ENCODE results near the gene HOMEZ. TPM values are rescaled to one million over a fixed set of nuclear protein-coding genes. Genes with fewer than 3 reads are reported as not detected.
A peak's percentile ranks its signal among the peaks of the same experiment; 100 is the strongest.

Gene HOMEZ
- polyA plus RNA-seq, 2 of the 4 experiments (the other 2 are of a cell fraction), result 7.7 to 9.2 TPM

DNA sequence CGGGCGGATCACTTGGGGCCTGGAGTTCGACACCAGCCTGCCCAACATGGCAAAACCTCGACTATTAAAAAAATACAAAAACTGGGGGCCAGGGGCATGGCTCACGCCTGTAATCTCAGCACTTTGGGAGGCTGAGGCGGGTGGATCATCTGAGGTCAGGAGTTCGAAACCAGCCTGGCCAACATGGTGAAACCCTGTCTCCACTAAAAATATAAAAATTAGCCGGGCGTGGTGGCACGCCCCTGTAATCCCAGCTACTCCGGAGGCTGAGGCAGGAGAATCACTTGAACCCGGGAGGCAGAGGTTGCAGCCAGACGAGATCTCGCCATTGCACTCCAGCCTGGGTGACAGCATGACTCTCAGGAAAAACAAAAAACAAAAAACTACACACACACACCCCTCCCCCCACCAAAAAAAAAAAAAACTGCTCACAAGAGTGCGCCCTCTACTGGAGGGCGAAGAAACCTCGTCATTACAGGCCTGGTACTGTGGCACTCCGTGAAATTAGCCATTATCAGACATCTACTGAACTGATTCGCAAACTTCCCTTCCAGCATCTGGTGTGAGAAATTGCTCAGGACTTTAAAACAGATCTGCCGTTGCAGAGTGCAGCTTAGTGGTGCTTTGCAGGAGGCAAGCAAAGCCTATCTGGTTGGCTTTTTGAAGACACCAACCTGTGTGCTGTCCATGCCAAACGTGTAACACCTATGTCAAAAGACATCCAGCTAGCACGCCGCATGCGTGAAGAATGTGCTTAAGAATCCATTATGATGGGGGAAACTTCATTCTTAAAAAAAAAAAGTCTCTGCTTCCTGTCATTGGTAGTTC is 9.0 kb upstream of the HOMEZ start (continued):
- TF ChIP-seq ZC3H11A (IDR thresholded peaks at IDR 0.05) (no peak), KDM1A (IDR thresholded peaks at IDR 0.05; ENCODE audit: low read depth) (no peak), HDAC2 (IDR thresholded peaks at IDR 0.05) (no peak), SMC3 (IDR thresholded peaks at IDR 0.05) (peak; percentile 59; the same call in 2 of the 3 replicates), CEBPB (IDR thresholded peaks at IDR 0.05) (no peak), NR3C1 (IDR thresholded peaks at IDR 0.05) (no peak), RCOR1 (IDR thresholded peaks at IDR 0.05; ENCODE audit: low read depth, low read length) (no peak), SREBF2 (IDR thresholded peaks at IDR 0.05) (no peak), ESRRA (IDR thresholded peaks at IDR 0.05; ENCODE audit: borderline replicate concordance, low read length) (no peak), ZFP36 (IDR thresholded peaks at IDR 0.05; ENCODE audit: borderline replicate concordance, partially characterized antibody) (no peak), ZNF302 (CRISPR knock-in tag; IDR thresholded peaks at IDR 0.05) (no peak), CHD2 (IDR thresholded peaks at IDR 0.05; ENCODE audit: low read length, partially characterized antibody) (peak; percentile 24), BHLHE40 (IDR thresholded peaks at IDR 0.05; ENCODE audit: low read depth, low read length) (no peak), POLR2AphosphoS2 (conservative IDR thresholded peaks at IDR 0.05; ENCODE audit: low read length) (no peak), JUNB (IDR thresholded peaks at IDR 0.05) (no peak), FOXS1 (CRISPR knock-in tag; IDR thresholded peaks at IDR 0.05) (no peak), CBX2 (IDR thresholded peaks at IDR 0.05; ENCODE audit: borderline replicate concordance, low read depth) (no peak), RNF2 (IDR thresholded peaks at IDR 0.05; ENCODE audit: borderline replicate concordance, low read depth) (no peak), JUN (IDR thresholded peaks at IDR 0.05) (0 out of 5 replicates have a peak, but pooled peaks of 1 of the 2 experiments have one; percentile 32)
- TF ChIP-seq, protein P1, sequence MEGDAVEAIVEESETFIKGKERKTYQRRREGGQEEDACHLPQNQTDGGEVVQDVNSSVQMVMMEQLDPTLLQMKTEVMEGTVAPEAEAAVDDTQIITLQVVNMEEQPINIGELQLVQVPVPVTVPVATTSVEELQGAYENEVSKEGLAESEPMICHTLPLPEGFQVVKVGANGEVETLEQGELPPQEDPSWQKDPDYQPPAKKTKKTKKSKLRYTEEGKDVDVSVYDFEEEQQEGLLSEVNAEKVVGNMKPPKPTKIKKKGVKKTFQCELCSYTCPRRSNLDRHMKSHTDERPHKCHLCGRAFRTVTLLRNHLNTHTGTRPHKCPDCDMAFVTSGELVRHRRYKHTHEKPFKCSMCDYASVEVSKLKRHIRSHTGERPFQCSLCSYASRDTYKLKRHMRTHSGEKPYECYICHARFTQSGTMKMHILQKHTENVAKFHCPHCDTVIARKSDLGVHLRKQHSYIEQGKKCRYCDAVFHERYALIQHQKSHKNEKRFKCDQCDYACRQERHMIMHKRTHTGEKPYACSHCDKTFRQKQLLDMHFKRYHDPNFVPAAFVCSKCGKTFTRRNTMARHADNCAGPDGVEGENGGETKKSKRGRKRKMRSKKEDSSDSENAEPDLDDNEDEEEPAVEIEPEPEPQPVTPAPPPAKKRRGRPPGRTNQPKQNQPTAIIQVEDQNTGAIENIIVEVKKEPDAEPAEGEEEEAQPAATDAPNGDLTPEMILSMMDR (IDR thresholded peaks at IDR 0.05), result peak; percentile 82
- TF ChIP-seq, protein P2, sequence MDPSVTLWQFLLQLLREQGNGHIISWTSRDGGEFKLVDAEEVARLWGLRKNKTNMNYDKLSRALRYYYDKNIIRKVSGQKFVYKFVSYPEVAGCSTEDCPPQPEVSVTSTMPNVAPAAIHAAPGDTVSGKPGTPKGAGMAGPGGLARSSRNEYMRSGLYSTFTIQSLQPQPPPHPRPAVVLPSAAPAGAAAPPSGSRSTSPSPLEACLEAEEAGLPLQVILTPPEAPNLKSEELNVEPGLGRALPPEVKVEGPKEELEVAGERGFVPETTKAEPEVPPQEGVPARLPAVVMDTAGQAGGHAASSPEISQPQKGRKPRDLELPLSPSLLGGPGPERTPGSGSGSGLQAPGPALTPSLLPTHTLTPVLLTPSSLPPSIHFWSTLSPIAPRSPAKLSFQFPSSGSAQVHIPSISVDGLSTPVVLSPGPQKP (IDR thresholded peaks at IDR 0.05; ENCODE audit: low read depth, low read length), result no peak

DNA sequence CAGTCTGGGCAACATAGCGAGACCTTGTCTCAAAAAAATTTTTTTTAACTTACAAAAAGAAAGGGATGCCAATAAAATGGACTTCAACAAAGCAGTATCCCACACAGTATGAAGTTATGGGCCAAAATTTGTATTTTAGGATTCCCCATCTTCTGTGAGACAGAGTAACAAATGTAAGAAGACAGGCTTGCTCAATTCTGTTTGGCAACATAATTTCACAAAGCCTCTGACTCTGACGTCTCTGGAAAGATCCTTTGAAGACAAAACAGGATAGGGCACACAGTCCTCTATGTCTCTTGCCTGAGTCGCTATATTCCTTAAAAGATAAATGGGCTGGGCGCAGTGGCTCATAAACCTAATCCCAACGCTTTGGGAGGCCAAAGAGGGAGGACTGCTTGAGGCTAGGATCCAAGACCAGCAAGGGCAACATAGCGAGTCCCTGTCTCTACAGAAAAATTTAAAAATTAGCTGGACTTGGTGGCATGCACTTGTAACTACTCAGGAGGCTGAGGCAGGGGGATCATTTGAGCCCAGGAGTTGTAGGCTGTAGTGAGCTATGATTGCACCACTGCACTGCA is 1.1 kb upstream of the HOMEZ start:
- 82% methylated on average over 6 of the region's 6 CpGs for WGBS (ENCODE audit: missing lambda C conversion rate)
- no peak for TF ChIP-seq HOXA7 (CRISPR knock-in tag; IDR thresholded peaks at IDR 0.05)
- TF ChIP-seq, protein P3, sequence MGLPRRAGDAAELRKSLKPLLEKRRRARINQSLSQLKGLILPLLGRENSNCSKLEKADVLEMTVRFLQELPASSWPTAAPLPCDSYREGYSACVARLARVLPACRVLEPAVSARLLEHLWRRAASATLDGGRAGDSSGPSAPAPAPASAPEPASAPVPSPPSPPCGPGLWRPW (IDR thresholded peaks at IDR 0.05), result no peak
- no peak for TF ChIP-seq CEBPB (IDR thresholded peaks at IDR 0.05)
- TF ChIP-seq HOXB13 (CRISPR knock-in tag; IDR thresholded peaks at IDR 0.05; ENCODE audit: low read depth), result no peak
- TF ChIP-seq ZSCAN20 (CRISPR knock-in tag; IDR thresholded peaks at IDR 0.05), result no peak
- FAIRE-seq (no peak), ATAC-seq (no peak), DNase-seq (ENCODE audit: low read depth in 1 of 2, low spot score in 1 of 2) (no peak)
- ChIA-PET POLR2A (interaction anchor here (0.8 to 2.5 kb wide), 5 partner anchors 10 to 192 kb away, joined by 3 to 19 read pairs (median 7); partner anchors contain the start of genes BCL2L2, C14orf119, PABPN1 and PPP1R3E), CTCF (interaction anchor here (0.5 to 14.2 kb wide), 8 partner anchors 11 to 946 kb away, joined by 3 to 161 read pairs (median 4); partner anchors contain the start of gene PPP1R3E)
- peak overlapping the region; percentile 86 to 93 for H3K27ac ChIP-seq
- peak overlapping the region; percentile 93 for H3K4me2 ChIP-seq
- no peaks in the 10 kb centered on the region for H3K9me3 ChIP-seq
- H3K4me1 ChIP-seq, result peaks cover 18% of the 10 kb centered on the region
- peak overlapping the region; percentile 57 for H3K4me3 ChIP-seq
